HS-5 (cell line): Measurements from ENCODE around the gene SARS2.

Experiments used
- DNase-seq: peaks from one replicate; pipeline ENCODE4 v3.0.0-alpha.2; 2012; ENCODE audit warnings: low read depth

Gene SARS2

DNA sequence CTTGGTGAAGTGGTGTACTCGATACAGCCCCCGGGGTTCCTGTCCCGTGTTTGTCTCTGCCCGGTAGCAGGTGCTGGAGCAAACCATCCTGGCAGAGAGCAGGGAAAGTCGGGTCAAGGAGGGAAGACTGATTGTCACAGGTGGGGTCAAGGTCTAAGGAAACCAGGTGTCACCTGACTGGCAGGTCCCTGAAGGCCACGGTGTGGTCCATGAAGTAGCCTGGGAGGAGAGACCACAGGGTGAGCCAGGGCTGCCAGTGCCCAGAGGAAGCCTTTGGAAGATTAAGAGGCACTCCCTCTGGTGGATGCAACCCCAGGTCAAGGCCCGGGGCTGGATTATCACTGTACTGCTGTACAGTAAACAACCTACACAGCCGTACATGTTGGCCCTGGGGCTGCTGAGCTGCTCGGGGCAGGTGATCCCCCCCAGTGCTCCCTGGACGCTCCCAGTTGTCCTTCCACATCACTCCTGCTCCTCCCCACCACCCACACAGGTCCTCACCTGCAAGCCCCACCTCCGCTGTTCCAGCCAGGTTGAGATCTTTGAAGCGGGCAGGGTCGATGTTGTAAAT lies 12.6 kb downstream of the SARS2 start:
- DNase-seq = no peak

DNA sequence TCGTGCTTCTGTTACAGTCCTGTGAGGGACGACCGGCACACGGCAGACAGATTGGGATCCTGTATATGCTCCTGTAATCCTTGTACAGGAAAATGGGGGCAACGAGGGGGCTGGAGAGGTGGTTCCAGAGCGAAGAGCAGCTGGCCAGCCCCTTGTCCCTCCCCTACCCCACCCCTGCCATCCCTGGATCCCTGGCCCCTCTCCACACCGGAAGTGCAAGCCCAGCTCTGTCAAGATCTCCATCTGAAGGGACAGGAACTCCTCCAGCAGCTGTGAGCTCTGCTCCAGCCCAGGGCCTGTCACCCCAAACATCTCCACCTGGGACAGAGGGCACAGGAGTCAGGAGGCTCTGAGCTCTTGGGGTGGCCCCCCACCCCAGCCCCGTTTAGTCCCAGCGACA lies 13.0 kb downstream of the SARS2 start:
- no peak for DNase-seq

DNA sequence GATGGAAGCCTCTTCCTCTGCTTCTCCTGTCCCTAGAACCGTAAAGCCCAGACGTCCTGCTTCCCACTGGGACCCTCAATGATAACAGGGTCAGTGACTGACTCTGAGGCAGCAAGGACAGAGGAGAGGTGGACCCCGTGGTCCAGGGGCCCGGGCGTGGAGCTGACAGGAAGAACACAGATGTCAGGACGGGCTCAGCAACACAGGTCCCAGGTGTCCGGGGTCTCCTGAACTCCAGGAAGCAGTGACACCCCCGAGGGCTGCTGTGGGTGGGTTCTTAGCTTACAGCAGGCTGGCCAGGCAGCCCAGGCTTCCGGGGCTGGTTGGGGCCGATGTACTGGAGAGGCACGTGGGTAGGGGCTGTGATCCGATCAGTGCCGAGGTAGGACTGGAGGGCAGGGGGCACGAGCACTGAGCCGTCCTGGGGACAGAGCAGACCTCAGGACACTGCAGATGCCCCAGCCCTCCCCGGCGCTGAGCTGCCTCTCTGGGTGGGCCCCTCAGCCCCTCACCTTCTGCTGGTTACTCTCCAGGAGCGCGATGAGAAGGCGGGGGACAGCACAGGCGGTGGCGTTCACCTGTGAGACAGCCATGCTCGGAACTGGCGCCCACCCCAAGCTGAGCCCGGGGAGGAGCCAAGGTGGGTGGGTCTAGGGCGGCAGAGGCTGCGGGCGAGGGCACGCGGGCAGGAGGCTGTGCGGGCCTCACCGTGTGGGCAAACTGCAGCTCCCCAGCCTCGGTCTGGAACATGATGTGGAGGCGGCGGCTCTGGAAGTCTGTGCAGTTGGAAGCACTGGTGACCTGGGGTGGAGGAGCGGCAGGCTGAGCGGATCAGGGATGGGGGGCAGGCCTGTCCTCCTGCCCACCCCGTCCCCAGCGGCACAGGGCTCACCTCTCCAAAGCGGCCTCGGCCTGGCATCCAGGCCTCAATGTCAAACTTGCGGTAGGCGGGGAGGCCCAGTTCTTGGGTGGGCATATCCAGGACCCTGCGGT lies 14.9 kb downstream of the SARS2 start:
- DNase-seq = no peak

DNA sequence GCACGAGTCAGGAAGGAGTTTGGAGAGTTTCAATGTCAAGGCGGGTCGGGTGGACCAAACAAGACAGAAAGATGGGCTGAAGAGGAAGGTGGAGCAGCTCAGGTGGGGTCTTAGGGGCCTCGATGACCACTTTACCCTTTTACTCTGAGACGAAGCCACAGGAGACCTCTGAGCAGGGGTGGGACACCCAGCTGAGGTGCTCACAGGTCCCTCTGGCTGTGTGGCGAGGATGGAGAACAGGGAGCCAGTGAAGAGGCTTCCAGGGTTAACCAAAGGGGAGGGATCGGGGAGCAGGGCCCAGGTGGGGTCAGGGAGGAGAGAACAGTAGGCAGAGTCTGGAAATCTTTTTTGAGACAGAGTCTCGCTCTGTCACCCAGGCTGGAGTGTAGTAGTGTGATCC lies 16.6 kb downstream of the SARS2 start:
- no peak for DNase-seq

DNA sequence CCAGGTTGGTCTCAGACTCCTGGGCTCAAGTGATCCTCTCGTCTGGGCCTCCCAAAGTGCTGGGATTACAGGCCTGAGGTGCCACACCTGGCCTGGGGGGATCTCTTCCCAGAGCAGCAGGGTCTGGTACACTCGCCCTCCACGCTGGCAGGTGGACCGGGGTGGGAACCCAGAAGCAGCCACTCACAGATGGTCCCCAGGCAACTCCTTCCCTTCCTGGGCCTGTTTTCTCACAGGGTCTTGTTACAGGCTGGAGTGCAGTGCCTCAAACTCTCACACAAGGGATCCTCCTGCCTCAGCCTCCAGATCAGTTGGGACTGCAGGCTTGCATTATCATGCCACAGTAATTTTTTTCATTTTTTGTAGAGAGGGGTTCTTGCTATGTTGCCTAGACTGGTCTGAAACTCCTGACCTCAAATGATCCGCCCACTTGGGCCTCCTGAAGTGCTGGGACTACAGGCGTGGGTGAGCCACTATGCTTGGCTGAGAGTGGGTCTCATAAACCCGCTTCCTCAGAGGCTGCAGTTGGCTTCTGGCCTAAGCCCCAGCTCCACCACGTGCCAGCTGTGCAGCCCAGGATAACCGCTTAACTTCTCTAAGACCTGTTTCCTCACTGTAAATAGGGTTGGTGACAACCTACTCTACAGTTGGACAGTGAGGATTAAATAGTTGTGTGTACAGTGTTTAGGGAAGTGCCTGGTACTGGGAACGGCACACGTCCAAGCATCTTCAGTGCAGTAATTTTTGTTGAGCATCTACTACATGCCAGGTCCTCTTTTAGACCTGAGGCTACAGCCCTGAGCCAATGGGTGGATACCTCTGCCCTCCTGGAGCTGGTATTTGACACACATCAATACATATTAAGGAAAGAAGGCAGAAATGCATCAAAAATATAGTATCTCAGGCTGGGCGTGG lies 17.7 kb downstream of the SARS2 start:
- DNase-seq = no peak

DNA sequence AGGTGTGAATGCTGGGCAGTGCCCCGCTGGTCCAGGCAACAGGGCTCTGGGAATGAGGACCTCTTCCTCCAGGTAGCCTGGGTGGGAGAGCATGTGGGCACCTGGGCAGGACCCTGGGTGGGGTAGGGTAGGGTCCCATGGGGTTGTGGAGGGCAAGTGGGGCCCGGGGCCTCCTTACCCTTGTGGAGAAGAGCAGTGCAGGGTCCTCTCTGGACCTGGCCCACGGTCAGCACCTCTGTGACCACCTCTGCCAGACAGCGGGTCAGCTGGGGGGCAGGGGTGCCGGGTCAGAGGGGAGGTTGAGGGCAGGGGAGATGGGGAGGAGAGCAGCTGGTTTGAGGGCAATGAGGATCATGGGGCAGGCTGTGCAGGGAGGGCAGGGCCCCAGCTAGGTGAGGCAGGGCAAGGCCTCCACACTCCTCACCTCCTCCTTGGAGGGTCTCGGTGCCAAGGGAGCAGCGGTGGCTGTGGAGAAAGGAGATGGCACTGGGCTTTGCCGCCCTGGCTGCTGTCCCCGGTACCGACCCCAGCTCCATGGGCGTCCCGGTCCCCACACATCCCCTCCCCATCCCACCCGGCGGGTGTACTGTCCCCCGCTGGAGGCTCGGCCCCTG lies 19.1 kb downstream of the SARS2 start:
- no peak for DNase-seq

DNA sequence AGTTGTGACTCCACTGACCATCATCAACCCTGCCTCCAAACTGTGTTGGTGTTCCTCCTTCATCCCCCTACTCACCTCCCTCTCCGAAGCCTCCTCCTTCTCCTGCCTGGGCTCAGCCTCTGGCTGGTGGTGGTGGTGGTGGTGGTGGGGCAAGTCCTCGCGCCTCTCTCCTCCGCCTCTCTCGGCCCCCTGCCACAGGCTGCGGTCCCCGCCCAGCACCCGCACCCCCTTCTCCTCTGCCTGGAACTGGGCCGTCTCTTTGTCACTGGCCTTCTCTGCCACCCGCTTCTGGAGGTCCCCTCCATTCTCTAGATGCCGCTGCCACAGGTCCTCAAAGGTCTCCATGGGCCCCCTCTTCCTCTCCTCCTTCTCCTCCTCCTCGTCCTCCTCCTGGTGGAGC lies 20.1 kb downstream of the SARS2 start:
- DNase-seq = no peak

DNA sequence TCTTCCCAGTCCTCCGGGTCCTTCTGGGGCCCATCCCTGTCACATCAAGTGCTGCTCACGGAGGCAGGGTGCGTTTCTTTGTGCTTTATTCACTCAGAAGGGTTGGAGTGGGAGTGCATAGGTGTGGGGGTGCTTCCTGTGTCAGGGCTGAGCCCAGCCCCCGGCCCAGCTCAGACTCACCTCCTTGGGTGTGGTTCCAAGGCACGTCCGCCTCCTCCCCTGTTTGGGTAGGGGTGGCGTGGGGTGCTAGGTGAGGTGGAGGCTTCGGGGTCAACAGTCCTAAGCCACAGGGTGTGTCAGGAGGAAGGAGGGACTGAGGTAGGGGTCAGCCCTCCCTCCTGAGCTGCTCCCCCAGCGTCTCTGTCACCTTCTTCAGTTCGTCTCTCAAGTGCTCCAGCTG lies 21.7 kb downstream of the SARS2 start:
- DNase-seq = no peak

DNA sequence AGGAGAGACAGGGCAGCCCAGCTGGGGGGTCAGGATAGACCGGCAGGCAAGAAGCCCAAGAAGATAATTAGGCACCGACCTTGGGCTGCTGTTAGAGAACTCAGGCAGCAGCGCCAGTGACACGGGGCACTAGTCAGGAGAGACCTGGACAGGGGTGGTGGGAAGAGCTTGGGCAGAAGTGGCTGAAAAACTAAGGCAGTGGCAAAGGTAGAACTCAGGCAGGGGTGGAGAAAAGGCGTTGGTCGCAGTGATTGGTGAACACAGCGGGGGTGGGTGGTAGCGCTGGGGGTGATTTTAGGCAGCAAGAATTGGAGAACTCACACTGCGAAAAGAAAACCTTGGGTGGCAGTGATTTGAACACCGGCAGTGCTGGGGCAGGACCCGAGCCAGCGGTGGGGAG lies 22.9 kb downstream of the SARS2 start:
- DNase-seq = no peak

DNA sequence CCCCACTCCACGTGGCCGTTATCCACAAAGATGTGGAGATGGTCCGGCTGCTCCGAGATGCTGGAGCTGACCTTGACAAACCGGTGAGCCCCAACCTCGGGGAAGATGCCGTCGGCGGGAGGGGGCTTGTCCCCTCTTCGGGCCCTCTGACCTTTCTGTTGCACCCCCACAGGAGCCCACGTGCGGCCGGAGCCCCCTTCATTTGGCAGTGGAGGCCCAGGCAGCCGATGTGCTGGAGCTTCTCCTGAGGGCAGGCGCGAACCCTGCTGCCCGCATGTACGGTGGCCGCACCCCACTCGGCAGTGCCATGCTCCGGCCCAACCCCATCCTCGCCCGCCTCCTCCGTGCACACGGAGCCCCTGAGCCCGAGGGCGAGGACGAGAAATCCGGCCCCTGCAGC lies 23.3 kb downstream of the SARS2 start:
- DNase-seq = no peak

DNA sequence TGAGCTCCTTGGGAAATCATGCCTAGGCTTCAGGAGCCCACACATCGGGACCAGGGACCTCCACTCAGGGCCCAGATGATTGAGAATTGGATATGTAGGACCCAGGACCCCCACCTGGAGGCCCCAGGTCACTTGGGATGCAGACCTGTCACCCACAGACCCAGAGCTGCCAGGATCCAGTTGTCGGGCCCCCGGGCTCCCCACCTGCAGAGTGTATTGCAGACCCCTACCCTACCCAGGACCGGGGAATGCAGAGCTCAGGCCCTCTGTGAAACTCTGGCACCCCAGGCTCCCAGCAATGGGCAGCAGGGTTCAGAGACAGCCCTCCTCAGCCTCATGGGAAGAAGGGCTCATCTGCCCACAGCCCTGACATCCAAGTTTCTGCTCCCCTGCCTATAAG lies 24.9 kb downstream of the SARS2 start:
- no peak for DNase-seq

DNA sequence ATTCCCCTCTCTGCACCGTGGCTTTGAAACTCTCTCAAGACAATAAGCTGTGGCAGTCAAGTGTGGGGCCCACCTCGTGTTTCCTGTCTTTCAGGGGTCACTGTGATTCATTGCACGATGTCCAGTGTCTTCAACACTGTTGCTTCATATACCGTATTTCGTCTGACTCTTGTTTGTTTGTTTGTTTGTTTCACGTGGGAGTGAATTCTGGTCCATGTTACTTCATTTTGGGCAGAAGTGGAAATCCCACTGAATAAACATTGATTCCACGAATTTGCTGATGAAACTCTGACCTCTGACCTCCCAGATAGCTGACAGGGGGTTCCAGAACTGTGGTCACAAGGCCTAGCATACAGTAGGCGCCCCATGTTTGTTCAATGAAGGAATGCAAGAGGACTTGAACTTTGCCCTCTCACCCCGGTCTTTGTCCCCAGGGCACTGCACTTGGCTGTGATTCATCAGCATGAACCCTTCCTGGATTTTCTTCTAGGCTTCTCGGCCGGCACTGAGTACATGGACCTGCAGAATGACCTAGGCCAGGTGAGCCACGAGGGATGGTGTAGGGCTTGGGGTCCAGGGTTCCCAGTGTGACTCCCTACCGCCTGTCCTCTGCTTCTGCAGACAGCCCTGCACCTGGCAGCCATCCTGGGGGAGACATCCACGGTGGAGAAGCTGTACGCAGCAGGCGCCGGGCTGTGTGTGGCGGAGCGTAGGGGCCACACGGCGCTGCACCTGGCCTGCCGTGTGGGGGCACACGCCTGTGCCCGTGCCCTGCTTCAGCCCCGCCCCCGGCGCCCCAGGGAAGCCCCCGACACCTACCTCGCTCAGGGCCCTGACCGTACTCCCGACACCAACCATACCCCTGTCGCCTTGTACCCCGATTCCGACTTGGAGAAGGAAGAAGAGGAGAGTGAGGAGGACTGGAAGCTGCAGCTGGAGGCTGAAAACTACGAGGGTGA lies 25.7 kb downstream of the SARS2 start:
- DNase-seq = no peak

DNA sequence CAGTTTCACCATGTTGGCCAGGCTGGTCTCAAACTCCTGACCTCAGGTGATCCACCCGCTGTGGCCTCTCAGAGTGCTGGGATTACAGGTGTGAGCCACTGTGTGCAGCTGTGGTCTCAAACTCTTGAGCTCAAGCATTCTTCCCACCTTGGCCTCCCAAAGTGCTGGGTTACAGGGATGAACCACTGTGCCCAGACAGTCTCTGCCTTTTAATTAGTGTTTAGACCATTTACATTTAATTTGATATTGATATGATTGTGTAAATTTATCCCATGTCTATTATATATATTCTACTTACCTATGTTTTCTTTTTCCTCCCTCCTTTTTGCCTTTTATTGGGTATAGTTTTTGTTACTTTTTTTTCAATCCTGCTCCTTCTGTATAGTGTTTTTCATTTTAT lies 28.9 kb downstream of the SARS2 start:
- no peak for DNase-seq

DNA sequence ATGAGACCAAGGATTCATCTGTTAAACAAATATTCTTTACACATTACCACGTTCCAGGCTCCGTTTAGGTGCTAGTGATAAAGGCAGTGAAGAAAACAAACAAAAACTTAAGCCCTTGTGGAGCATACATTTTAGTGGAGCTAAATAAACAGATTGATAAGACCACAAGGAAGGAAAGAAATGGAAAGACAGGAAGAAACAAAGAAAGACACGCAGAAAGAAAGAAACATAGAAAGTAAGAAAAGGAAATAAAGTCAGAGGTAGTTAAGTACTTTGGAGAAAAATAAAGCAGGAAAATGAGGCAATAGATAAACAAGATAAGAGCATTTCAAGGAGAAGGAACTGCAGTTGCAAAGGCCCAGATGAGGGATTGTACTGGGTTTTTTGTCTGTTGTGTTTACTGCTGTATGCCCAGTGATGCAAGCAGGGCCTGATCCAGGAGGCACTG lies 29.8 kb downstream of the SARS2 start:
- no peak for DNase-seq

DNA sequence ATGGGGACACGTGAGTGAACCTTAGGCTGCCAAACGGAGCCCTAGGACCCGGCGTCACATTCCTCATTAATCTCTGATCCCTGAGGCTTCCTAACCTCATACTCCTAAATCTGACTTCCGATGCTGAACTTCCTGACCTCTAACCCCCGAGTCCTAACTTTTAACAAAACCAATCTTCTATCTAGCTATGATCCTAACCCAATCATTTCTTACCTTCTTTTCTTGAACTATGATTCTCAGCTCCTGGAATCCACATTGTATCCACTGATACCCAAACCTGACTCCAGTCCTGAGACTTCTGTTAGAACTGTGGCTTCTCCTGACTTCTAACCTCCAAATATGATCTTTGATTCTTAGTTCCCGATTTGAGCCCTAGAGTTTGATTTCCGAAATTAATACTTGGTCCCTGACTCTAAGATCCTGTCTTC lies 30.3 kb downstream of the SARS2 start:
- DNase-seq = no peak

DNA sequence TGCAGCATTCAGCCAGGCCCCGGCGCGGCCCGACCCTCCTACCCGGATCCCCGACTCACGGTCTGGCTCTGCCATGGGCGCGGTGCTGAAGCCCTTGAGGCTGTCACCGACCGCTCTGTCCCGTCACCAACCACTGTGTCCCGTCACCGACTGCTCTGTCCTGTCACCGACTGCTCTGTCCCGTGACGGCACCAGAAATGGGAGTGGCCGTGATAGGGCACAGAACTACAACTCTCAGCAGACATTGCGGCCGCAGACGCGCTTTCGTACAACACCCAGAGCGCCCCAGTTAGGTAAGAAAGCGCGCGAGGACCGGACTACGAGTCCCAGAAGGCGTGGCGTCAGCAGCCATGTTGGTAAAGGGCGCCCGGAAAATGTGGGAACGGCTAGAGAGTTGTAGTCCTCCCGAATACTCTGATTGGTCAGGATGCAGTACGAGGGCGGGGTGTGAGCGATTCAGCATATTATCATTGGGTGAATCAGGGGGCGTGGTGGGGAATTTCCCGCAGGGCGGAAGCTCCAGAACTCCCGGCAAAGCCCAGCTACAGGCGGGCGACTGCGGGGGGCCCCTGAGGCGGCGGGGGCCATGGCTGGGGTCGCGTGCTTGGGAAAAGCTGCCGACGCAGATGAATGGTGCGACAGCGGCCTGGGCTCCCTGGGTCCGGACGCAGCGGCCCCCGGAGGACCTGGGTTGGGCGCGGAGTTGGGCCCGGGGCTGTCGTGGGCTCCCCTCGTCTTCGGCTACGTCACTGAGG lies 30.9 kb downstream of the SARS2 start, which contains the start of the genes NFKBIB and SIRT2:
NFKBIB (plus strand) TSS at position 523 of the 755 bp plus-strand sequence; CDS start at position 587, 64 bp downstream.
SIRT2 (minus strand) TSS at position 172 of the 755 bp plus-strand sequence; CDS start at position 75, 97 bp downstream.
- DNase-seq = peak; percentile 98

DNA sequence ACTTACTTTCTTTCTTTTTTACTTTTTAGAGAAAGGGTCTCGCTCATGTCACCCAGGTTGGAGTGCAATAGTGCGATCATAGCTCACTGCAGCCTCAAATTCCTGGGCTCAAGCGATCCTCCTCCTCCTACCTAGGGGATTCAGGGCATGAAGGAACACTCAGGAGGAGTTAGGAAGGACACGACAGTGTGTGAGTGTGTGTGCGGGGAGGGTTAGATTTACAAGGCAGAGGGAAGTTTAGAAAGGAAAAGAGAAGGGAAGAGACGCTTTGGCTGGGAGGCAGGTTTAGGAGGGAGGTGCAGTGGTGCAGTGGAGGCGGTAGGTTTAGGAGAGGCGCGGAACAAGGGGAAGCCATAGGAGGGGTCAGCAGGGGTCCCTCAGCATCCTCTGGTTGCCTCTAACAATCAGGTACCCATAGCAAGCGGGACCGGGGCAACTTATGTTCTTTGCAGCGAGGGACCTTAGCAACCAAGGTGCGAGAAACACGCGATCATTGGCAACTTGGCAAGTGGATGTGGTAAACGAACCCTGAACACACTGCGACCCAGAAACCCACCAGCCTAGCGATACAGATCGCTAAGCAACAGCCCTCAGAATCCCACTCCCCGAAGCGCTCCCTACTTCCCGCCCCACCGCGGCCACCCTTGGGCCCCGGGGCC lies 31.6 kb downstream of the SARS2 start:
- DNase-seq = no peak

DNA sequence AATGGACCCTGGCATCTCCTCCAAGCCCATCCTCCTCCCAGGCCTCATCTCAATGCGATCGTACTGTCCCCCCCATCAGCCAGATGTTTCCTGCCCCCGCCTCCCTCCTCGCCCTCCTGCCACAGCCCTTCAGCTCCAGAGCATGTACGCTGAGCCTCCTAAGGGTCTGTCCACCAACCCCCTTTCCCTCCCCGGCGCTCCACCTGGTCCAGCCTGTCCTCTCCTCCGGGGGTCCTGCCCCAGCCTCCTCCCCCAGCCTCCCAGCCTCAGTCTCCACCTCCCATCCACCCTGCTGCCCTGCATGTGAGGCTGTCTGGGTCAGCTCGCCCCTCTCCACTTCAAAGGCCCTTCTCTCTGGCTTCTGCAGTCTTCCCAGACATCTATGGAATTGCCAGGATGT lies 35.6 kb downstream of the SARS2 start:
- DNase-seq = no peak

DNA sequence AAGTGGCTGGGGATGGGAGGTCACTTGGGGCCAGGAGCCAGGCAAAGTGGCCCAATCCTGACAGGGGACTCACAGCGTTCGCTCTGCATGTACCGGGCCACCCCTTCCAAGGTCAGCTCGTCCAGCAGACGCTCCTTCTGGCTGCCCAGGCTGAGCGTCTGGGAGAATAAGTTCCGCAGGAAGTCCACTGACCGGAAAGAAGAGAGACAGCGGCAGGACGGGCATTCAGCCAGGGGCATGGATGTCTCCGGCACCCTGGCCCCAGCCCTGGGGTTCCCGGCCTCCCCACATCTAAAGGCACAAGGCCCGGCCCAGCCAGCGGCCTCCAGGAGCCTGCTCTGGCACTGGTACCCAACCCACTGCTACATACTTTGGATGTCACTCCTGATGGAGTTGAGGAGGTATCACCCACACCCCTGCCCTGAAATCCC lies 37.2 kb downstream of the SARS2 start:
- no peak for DNase-seq
